ENCODE results near the gene DACH1.

GRCh38 chr13:71638751-71639150 lies 228.3 kb downstream of the DACH1 start:
- no peak for TF ChIP-seq CTCF (IDR thresholded peaks at IDR 0.05)
- TF ChIP-seq POLR2A (IDR thresholded peaks at IDR 0.05), result no peak
